Measurements from ENCODE around the gene MBD2. TPM values are rescaled to one million over a fixed set of nuclear protein-coding genes. Genes with fewer than 3 reads are reported as not detected.
A peak's percentile ranks its signal among the peaks of the same experiment; 100 is the strongest.

MBD2 gene
- total RNA-seq, 6 donors from 2014 or later, result 28.7 to 106 (median 52.8) TPM

DNA sequence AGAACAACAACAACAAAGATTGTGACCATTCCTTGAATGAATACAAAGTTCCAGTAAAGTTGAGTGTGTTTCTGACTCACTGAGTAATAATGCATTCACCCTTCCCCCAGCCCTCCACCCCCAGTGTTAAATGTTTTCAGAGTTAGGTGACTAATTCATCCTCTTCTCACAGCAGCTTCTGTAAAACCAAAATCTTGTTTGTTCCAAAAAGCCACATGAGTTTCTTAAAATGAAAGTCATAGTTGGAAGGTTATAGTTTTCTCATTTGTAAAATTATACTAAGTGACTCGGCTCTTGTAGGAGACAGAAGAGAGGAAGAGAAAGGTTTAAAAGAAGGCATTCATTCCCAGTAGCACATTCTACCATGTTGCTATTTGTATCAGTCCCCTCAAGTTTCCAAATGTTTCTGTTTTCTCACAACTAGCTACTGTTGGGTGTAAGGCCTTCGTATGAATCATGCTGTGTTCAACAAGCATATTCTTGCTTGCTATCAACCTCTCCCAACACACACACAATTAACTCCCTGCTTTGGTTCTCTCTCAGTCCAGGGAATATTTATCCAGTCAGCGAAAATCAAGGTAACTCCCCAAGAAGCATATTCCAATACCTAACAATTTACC is 75.3 kb downstream of the MBD2 start:
- Histone ChIP-seq H3K9me3 (no peaks in the 10 kb centered on the region), H3K4me3 (no peak overlapping the region), H3K27ac (no peak overlapping the region), H3K27me3 (no peaks in the 10 kb centered on the region), H3K36me3 (peaks cover 0 to 23% (median 2%) of the 10 kb centered on the region in 4 donors), H3K4me1 (no peaks in the 10 kb centered on the region)
- WGBS, 2 donors, result 84 to 86% methylated on average over 3 of the region's 3 CpGs
- TF ChIP-seq POLR2AphosphoS5 (IDR thresholded peaks at IDR 0.05), result no peak
- no peak for TF ChIP-seq EP300 (IDR thresholded peaks at IDR 0.05)
- TF ChIP-seq, protein P1, sequence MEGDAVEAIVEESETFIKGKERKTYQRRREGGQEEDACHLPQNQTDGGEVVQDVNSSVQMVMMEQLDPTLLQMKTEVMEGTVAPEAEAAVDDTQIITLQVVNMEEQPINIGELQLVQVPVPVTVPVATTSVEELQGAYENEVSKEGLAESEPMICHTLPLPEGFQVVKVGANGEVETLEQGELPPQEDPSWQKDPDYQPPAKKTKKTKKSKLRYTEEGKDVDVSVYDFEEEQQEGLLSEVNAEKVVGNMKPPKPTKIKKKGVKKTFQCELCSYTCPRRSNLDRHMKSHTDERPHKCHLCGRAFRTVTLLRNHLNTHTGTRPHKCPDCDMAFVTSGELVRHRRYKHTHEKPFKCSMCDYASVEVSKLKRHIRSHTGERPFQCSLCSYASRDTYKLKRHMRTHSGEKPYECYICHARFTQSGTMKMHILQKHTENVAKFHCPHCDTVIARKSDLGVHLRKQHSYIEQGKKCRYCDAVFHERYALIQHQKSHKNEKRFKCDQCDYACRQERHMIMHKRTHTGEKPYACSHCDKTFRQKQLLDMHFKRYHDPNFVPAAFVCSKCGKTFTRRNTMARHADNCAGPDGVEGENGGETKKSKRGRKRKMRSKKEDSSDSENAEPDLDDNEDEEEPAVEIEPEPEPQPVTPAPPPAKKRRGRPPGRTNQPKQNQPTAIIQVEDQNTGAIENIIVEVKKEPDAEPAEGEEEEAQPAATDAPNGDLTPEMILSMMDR (IDR thresholded peaks at IDR 0.05), result no peak
- no peak for TF ChIP-seq POLR2A (IDR thresholded peaks at IDR 0.05)
- DNase-seq, result peak in 1 of 2 donors; percentile 23
- peak in 1 of 2 donors; percentile 81 for ATAC-seq (ENCODE audit: low FRiP score in 2 of 2)

DNA sequence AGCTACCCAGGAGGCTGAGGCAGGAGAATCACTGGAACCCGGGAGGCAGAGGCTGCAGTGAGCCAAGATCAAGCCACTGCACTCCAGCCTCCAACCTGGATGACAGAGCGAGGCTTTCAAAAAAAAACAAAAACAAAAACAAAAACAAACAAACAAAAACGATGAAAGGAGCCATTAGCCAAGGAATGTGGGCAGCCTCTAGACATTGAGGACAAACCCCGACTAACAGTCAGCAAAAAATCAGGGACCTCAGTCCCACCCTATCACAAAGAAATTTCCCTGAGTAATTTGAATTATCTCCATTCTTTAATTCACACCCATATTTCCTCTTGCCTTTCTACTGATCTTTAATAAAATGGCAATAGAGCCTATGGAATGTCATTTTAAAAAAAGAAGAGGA is 75.8 kb downstream of the MBD2 start:
- TF ChIP-seq, protein P1 (IDR thresholded peaks at IDR 0.05), result no peak
- TF ChIP-seq POLR2AphosphoS5 (IDR thresholded peaks at IDR 0.05), result no peak
- TF ChIP-seq POLR2A (IDR thresholded peaks at IDR 0.05), result no peak
- TF ChIP-seq EP300 (IDR thresholded peaks at IDR 0.05), result no peak
- WGBS, 2 donors, result 89 to 91% methylated on average over 4 of the region's 4 CpGs

DNA sequence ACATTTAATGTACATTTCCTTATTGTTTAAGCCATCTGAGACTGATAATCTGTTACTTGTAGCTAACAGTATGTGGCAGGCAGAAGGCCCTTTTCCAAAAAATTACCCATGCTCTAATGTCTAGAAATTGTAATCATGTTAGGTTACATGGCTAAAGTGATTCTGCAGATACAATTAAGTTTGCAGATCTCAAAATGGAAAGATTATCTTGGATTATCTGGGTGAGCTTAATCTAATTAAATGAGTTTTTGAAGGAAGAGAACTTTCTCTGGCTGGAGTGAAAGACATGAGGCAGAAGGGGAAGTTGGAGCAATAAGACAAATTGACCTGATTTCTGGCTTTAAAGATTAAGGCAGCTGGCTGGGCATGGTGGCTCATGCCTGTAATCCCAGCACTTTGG is 76.3 kb downstream of the MBD2 start:
- ATAC-seq (ENCODE audit: low FRiP score in 2 of 2) (no peak), DNase-seq (no peak)
- Histone ChIP-seq H3K27me3 (no peaks in the 10 kb centered on the region), H3K27ac (no peak overlapping the region), H3K4me1 (no peaks in the 10 kb centered on the region), H3K36me3 (peaks cover 0 to 13% (median 0%) of the 10 kb centered on the region in 4 donors), H3K4me3 (no peak overlapping the region), H3K9me3 (no peaks in the 10 kb centered on the region)
- TF ChIP-seq EP300 (IDR thresholded peaks at IDR 0.05), result no peak
- TF ChIP-seq POLR2A (IDR thresholded peaks at IDR 0.05), result no peak
- TF ChIP-seq, protein P1 (IDR thresholded peaks at IDR 0.05), result no peak
- no peak for TF ChIP-seq POLR2AphosphoS5 (IDR thresholded peaks at IDR 0.05)

More for the DNA sequence above, 75.8 kb downstream of the MBD2 start:
- H3K4me3 ChIP-seq, result no peak overlapping the region
- peaks cover 0 to 18% (median 2%) of the 10 kb centered on the region in 4 donors for H3K36me3 ChIP-seq
- H3K27me3 ChIP-seq, result no peaks in the 10 kb centered on the region
- H3K4me1 ChIP-seq, result no peaks in the 10 kb centered on the region
- no peaks in the 10 kb centered on the region for H3K9me3 ChIP-seq
- ATAC-seq (ENCODE audit: low FRiP score in 2 of 2), result no peak
- no peak overlapping the region for H3K27ac ChIP-seq
- DNase-seq, result no peak

DNA sequence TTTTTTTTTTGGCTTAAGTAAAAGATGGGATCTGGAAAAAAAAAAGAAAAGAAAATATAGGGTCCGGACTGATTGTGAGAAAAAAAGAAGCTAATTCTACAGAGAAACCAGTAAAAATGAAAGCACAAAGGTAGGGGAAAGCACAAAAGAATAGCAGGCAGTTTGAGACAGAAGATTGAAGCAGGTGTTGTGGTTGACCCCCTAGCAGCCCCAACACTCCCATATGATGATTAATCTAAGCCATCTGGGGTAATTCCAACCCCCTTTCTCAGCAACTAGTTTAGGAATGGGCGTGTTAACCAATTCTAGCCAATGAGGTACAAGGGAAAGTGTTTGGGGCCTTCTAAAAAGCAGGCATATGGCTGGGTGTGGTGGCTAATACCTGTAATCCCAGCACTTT is 77.0 kb downstream of the MBD2 start:
- ATAC-seq (ENCODE audit: low FRiP score in 2 of 2), result no peak
- TF ChIP-seq EP300 (IDR thresholded peaks at IDR 0.05), result no peak
- no peak for TF ChIP-seq POLR2A (IDR thresholded peaks at IDR 0.05)
- TF ChIP-seq, protein P1 (IDR thresholded peaks at IDR 0.05), result no peak
- TF ChIP-seq POLR2AphosphoS5 (IDR thresholded peaks at IDR 0.05), result no peak
- H3K27ac ChIP-seq, result no peak overlapping the region
- H3K4me1 ChIP-seq, result no peaks in the 10 kb centered on the region
- no peak overlapping the region for H3K4me3 ChIP-seq
- H3K36me3 ChIP-seq, result peaks cover 0 to 6% (median 0%) of the 10 kb centered on the region in 4 donors
- DNase-seq, result no peak
- no peaks in the 10 kb centered on the region for H3K27me3 ChIP-seq
- 86% methylated on average over 2 of the region's 2 CpGs for WGBS, 2 donors
- H3K9me3 ChIP-seq, result no peaks in the 10 kb centered on the region

DNA sequence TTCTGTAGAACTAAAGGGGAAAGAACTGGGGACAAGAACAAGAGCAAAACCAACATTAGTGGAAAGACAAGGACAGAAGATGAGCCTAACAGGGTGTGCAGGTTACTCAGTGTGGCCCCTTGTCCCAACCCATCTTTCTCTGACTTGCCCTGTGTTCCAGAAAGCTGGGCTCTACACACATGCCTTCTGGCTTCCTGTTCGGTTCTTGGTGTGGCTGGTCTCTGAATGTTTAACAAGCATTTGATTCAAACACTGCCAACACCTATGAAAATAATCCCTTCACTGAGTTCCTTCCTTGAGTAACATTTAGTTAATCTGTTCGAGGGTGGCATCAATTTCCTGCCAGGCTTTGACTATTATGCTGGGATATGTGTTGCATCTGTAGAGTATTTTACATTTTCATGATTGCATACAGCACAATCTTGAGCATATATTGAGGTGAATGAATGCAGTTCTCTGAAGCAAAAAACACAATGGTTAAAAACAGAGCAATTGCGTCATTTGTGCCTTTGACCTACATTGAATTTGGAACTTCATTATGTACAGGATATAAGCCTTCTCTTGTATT is 83.3 kb downstream of the MBD2 start:
- DNase-seq (no peak), ATAC-seq (ENCODE audit: low FRiP score in 2 of 2) (no peak)
- WGBS, 2 donors, result 94 to 98% methylated on average over 3 of the region's 3 CpGs
- H3K27me3 ChIP-seq, result no peaks in the 10 kb centered on the region
- TF ChIP-seq POLR2A (IDR thresholded peaks at IDR 0.05), result no peak
- TF ChIP-seq, protein P1 (IDR thresholded peaks at IDR 0.05), result no peak
- TF ChIP-seq EP300 (IDR thresholded peaks at IDR 0.05), result no peak
- TF ChIP-seq POLR2AphosphoS5 (IDR thresholded peaks at IDR 0.05), result no peak
- H3K36me3 ChIP-seq, result no peaks in the 10 kb centered on the region
- peaks cover 0 to 13% (median 0%) of the 10 kb centered on the region in 4 donors for H3K9me3 ChIP-seq
- H3K27ac ChIP-seq, result no peak overlapping the region
- H3K4me3 ChIP-seq, result no peak overlapping the region
- H3K4me1 ChIP-seq, result no peaks in the 10 kb centered on the region
